ENCODE data around the gene AK4. TPM values are rescaled to one million over a fixed set of nuclear protein-coding genes. Genes with fewer than 3 reads are reported as not detected.
A peak's percentile ranks its signal among the peaks of the same experiment; 100 is the strongest.
"Not testable (repeated sequence)": the region's sequence is repeated elsewhere in the genome, so short reads cannot be mapped to it uniquely, and the experiment has no call there.

AK4 gene
- total RNA-seq, 3 donors from 2014 or later = 18.2 to 47.3 (median 41.0) TPM

DNA sequence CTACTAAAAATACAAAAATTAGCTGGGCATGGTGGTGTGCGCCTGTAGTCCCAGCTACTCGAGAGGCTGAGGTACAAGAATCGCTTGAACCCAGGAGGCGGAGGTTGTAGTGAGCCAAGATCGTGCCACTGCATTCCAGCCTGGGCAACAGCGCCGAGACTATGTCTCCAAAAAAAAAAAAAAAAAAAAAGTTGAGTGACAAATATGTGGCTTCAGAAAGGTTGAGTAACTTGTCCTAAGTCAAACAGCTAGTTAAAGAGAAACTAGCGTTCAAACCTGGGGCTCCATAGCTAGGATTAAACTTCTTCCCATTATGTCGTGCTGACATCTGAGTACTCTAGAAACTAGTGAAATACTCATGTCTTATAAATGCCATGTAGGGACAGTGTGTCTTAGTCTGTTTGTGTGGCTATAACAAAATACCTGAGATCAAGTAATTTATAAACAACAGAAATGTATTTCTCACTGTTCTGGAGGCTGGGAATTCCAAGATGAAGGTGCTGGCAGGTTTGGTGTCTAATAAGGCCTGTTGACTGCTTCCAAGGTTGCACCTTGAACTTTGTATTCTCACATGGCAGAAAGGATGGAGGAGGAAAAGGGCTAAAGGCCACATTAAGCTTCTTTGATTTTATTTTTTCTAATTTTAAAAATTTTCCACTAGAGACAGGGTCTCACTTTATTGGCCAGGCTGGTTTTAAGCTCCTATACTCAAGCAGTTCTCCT, 12.0 kb downstream of the AK4 start:
- no peaks in the 10 kb centered on the region for H3K9me3 ChIP-seq
- intact Hi-C loops (cut with DNase I; ENCODE audit: low total_unique reads) = no loop called here
- no peaks in the 10 kb centered on the region for H3K27me3 ChIP-seq
- H3K4me1 ChIP-seq = no peaks in the 10 kb centered on the region
- no peak overlapping the region for H3K4me3 ChIP-seq
- TF ChIP-seq, protein P1, sequence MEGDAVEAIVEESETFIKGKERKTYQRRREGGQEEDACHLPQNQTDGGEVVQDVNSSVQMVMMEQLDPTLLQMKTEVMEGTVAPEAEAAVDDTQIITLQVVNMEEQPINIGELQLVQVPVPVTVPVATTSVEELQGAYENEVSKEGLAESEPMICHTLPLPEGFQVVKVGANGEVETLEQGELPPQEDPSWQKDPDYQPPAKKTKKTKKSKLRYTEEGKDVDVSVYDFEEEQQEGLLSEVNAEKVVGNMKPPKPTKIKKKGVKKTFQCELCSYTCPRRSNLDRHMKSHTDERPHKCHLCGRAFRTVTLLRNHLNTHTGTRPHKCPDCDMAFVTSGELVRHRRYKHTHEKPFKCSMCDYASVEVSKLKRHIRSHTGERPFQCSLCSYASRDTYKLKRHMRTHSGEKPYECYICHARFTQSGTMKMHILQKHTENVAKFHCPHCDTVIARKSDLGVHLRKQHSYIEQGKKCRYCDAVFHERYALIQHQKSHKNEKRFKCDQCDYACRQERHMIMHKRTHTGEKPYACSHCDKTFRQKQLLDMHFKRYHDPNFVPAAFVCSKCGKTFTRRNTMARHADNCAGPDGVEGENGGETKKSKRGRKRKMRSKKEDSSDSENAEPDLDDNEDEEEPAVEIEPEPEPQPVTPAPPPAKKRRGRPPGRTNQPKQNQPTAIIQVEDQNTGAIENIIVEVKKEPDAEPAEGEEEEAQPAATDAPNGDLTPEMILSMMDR (IDR thresholded peaks at IDR 0.05) = no peak
- TF ChIP-seq POLR2AphosphoS5 (IDR thresholded peaks at IDR 0.05) = no peak
- no peak for TF ChIP-seq POLR2A (IDR thresholded peaks at IDR 0.05)
- H3K27ac ChIP-seq = no peak overlapping the region
- DNase-seq (ENCODE audit: low spot score in 2 of 2) = no peak
- no peaks in the 10 kb centered on the region for H3K36me3 ChIP-seq

DNA sequence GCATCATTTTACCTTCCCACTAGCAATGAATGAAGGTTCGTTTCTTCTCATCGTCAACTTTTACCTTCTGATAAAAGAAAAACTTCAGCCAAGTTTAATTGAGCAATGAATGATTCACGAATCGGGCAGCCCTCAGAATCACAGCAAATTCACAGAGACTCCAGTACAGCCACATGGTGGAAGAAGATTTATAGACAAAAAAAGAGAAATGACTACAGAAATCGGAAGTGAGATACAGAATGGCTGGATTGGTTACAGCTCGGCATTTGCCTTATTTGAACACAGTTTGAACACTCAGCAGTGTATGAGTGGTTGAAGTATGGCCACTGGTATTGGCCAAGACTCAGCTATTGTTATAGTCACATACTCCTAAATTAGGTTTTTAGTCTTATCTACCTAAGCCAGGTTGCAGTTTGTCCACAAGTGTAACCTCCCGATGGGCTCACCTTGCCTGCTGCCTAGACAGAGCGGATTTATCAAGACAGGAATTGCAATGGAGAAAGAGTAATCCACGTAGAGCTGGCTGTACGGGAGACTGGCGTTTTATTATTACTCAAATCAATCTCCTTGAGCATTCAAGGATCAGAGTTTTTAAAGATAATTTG, 15.3 kb downstream of the AK4 start:
- Histone ChIP-seq H3K9me3 (no peaks in the 10 kb centered on the region), H3K4me3 (no peak overlapping the region), H3K4me1 (no peaks in the 10 kb centered on the region), H3K27ac (peak overlapping the region in 1 of 2 donors; percentile 38), H3K36me3 (no peaks in the 10 kb centered on the region), H3K27me3 (no peaks in the 10 kb centered on the region)
- TF ChIP-seq, protein P1 (IDR thresholded peaks at IDR 0.05) = no peak
- TF ChIP-seq POLR2AphosphoS5 (IDR thresholded peaks at IDR 0.05) = no peak
- TF ChIP-seq POLR2A (IDR thresholded peaks at IDR 0.05) = no peak
- intact Hi-C loops (cut with DNase I; ENCODE audit: low total_unique reads) = no loop called here
- DNase-seq (ENCODE audit: low spot score in 2 of 2) = no peak

DNA sequence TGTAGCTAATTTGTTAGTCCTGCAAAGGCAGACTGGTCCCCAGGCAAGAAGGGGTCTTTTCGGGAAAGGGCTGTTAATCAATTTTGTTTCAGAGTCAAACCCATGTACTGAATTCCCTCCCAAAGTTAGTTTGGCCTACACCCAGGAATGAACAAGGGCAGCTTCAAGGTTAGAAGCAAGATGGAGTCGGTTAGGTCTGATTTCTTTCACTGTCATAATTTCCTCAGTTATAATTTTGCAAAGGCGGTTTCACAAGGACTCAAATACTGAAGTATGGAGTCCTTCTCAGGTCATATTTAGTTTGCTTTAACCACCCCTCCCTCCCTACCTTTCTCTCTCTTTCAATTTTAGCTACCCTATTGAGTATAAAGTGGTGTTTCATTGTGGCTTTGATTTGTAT, 16.1 kb downstream of the AK4 start:
- H3K36me3 ChIP-seq; H3K4me1 ChIP-seq; H3K27me3 ChIP-seq; H3K4me3 ChIP-seq; intact Hi-C loops (cut with DNase I; ENCODE audit: low total_unique reads); DNase-seq (ENCODE audit: low spot score in 2 of 2); H3K9me3 ChIP-seq: not testable (repeated sequence)
- peak overlapping the region in 1 of 2 donors; percentile 38 for H3K27ac ChIP-seq

DNA sequence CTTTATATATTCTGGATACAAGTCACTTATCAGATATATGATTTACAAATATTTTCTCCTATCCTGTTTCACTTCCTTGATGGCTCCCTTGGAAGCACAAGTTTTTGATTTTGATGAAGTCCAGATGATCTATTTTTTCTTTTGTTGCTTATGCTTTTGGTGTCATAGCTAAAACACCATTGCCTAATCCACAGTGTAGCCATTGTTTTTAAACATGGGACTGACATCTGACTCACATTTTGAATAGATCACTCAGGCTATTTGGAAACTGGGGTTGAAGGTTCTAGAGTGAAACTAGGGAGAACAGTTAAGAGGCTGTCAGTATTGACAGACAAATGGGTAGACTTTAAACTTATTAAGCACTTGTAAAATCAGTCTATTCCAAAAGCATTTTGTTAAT, 16.6 kb downstream of the AK4 start:
- no peak for DNase-seq (ENCODE audit: low spot score in 2 of 2)
- Histone ChIP-seq H3K9me3 (no peaks in the 10 kb centered on the region), H3K36me3 (no peaks in the 10 kb centered on the region), H3K27me3 (no peaks in the 10 kb centered on the region), H3K4me1 (no peaks in the 10 kb centered on the region), H3K27ac (no peak overlapping the region), H3K4me3 (no peak overlapping the region)
- intact Hi-C loops (cut with DNase I; ENCODE audit: low total_unique reads) = loop anchor here (5.0 kb wide), 1 partner anchor 557 kb away; no protein-coding TSS in a partner anchor
- TF ChIP-seq, protein P1 (IDR thresholded peaks at IDR 0.05) = no peak
- TF ChIP-seq POLR2A (IDR thresholded peaks at IDR 0.05) = no peak
- TF ChIP-seq POLR2AphosphoS5 (IDR thresholded peaks at IDR 0.05) = no peak

DNA sequence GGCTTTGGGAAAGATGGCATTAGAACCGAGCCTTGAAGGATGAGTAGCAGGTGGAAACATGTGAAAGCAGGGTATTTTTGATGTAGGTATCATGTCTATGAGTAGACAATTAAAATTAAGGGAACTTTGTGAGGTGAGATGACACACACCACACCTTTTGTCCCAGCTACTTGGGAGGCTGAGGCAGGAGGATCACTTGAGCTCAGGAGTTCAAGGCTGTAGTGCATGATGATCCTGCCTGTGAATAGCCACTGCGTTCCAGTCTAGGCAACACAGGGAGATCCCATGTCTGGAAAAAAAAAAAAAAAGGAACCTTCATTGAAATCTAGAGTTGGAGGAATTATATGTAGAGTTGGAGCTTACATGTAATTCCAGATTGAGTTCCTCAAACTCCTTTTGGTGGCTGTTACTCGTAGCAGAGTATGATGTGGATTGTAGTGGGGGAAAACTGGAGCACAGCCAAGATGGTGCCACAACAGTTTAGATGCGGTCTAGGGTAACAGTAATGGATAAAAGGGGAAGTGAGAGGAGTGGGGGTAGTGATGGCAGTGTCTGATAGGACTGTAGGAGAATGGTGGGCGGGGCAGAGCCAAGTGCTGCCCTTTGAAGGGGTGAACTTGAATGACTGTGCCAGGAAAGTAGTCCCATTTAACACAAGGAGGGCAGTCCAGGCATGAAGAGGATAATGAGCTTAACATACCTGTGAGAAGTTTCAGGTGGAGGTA, 17.4 kb downstream of the AK4 start:
- no peak for DNase-seq (ENCODE audit: low spot score in 2 of 2)
- peaks cover 5 to 6% of the 10 kb centered on the region in 2 donors for H3K4me1 ChIP-seq

More for the DNA sequence above, 17.4 kb downstream of the AK4 start:
- intact Hi-C loops (cut with DNase I; ENCODE audit: low total_unique reads) = loop anchor here (5.0 kb wide), 1 partner anchor 558 kb away; no protein-coding TSS in a partner anchor
- Histone ChIP-seq H3K4me3 (no peak overlapping the region), H3K27me3 (no peaks in the 10 kb centered on the region), H3K9me3 (no peaks in the 10 kb centered on the region), H3K36me3 (no peaks in the 10 kb centered on the region), H3K27ac (peak overlapping the region in 1 of 2 donors; percentile 12)
- TF ChIP-seq, protein P1 (IDR thresholded peaks at IDR 0.05) = no peak
- TF ChIP-seq POLR2AphosphoS5 (IDR thresholded peaks at IDR 0.05) = no peak
- TF ChIP-seq POLR2A (IDR thresholded peaks at IDR 0.05) = no peak

All from breast epithelium (tissue), 4 donors.